HepG2 (cell line): ENCODE measurements around the gene TDRD9. TPM values are rescaled to one million over a fixed set of nuclear protein-coding genes. Genes with fewer than 3 reads are reported as not detected.
A peak's percentile ranks its signal among the peaks of the same experiment; 100 is the strongest.

Experiments used
- BRD4 ChIP-seq: sonication (generic); formaldehyde crosslinking; IDR thresholded peaks from 2 replicates; pipeline ENCODE4 v1.4.0; 2020; ENCODE audit warnings: missing genetic modification reagents
- CBFB ChIP-seq: sonication (generic); formaldehyde crosslinking; IDR thresholded peaks from 2 replicates; pipeline ENCODE4 v1.4.0; 2020; ENCODE audit warnings: missing genetic modification reagents
- ERF ChIP-seq: IDR thresholded peaks from 2 replicates; pipeline ENCODE4 v1.6.1; 2018; ENCODE audit warnings: missing biosample characterization, missing genetic modification reagents
- HINFP ChIP-seq: sonication (generic); formaldehyde crosslinking; IDR thresholded peaks from 2 replicates; pipeline ENCODE4 v1.4.0; 2020; ENCODE audit warnings: low read depth, mild to moderate bottlenecking, missing genetic modification reagents
- HIVEP1 ChIP-seq: sonication (generic); formaldehyde crosslinking; IDR thresholded peaks from 2 replicates; pipeline ENCODE4 v1.4.0; 2020; ENCODE audit warnings: mild to moderate bottlenecking, missing genetic modification reagents
- MAFG ChIP-seq: sonication (generic); formaldehyde crosslinking; IDR thresholded peaks from 2 replicates; pipeline ENCODE4 v1.5.1; 2020; ENCODE audit warnings: mild to moderate bottlenecking, missing genetic modification reagents
- MTA3 ChIP-seq: sonication (generic); formaldehyde crosslinking; IDR thresholded peaks from 2 replicates; pipeline ENCODE4 v1.4.0; 2020; ENCODE audit warnings: missing genetic modification reagents
- TRAFD1 ChIP-seq: sonication (generic); formaldehyde crosslinking; IDR thresholded peaks from 2 replicates; pipeline ENCODE4 v1.5.1; 2020; ENCODE audit warnings: missing genetic modification reagents, mild to moderate bottlenecking, borderline replicate concordance
- ZBTB39 ChIP-seq: sonication (generic); formaldehyde crosslinking; IDR thresholded peaks from 2 replicates; pipeline ENCODE4 v1.5.0; 2020; ENCODE audit warnings: missing genetic modification reagents
- ZNF253 ChIP-seq: sonication (generic); formaldehyde crosslinking; IDR thresholded peaks from 2 replicates; pipeline ENCODE4 v1.8.0; 2022; ENCODE audit warnings: mild to moderate bottlenecking, missing genetic modification reagents, borderline replicate concordance
- ZNF556 ChIP-seq: sonication (generic); formaldehyde crosslinking; IDR thresholded peaks from 2 replicates; pipeline ENCODE4 v1.4.0; 2020; ENCODE audit warnings: mild to moderate bottlenecking, missing genetic modification reagents, borderline replicate concordance
- ZNF646 ChIP-seq: sonication (generic); formaldehyde crosslinking; IDR thresholded peaks from 2 replicates; pipeline ENCODE4 v1.9.0; 2021; ENCODE audit warnings: mild to moderate bottlenecking, missing genetic modification reagents
- ZNF800 ChIP-seq: sonication (generic); formaldehyde crosslinking; IDR thresholded peaks from 2 replicates; pipeline ENCODE4 v1.4.0; 2020; ENCODE audit warnings: missing genetic modification reagents
- ZSCAN31 ChIP-seq: sonication (generic); formaldehyde crosslinking; IDR thresholded peaks from 2 replicates; pipeline ENCODE4 v1.5.0; 2020; ENCODE audit warnings: low read depth, mild to moderate bottlenecking, missing genetic modification reagents
- polyA plus RNA-seq, 8 experiments: library from polyadenylated mRNA; depleted of rRNA in 3 of 8; stranded (reverse) in 7 of 8; unstranded in 1 of 8; fragments of >200 nt; fragmentation: Illumina TruSeq in 4 of 8; extraction: Trizol in 4 of 8; gene quantifications; 2 replicates each; pipeline versions ENCODE4 v1.2.1 to v1.2.3, GENCODE V29; 2011 to 2016; ENCODE audit warnings: low read depth in 4 of 8, missing spikeins in 1 of 8, mixed read lengths in 1 of 8; ENCODE audit not compliant: insufficient read depth in 1 of 8
- total RNA-seq, 5 experiments: library from RNA; depleted of rRNA; stranded (reverse); fragments of >200 nt; fragmentation: Illumina TruSeq; extraction: Trizol; gene quantifications; 2 replicates each; pipeline ENCODE4 v1.2.3, GENCODE V29; 2016; ENCODE audit warnings: low read depth in 1 of 5

Gene TDRD9
- total and polyA plus RNA-seq, 2 of the 13 experiments (the other 11 are each of a cell fraction or from before 2014, with no cell fraction given): not detected

GRCh38 chr14:103920981-103921854 lies 7.0 kb upstream of the TDRD9 start (continued):
- TF ChIP-seq ZNF253 (CRISPR knock-in tag) (no peak), MTA3 (CRISPR knock-in tag) (no peak), HINFP (CRISPR knock-in tag) (no peak), ERF (CRISPR knock-in tag) (peak; percentile 70; the same call in 1 of the 2 replicates), ZNF556 (CRISPR knock-in tag) (peak; percentile 40; the same call in 1 of the 2 replicates), MAFG (no peak), ZNF646 (no peak), ZNF800 (CRISPR knock-in tag) (peak; percentile 90), BRD4 (CRISPR knock-in tag) (peak; percentile 71; the same call in 1 of the 2 replicates), ZSCAN31 (CRISPR knock-in tag) (peak; percentile 89), HIVEP1 (CRISPR knock-in tag) (peak; percentile 63), ZBTB39 (CRISPR knock-in tag) (peak; percentile 39; the same call in 1 of the 2 replicates), CBFB (CRISPR knock-in tag) (peak; percentile 89), TRAFD1 (CRISPR knock-in tag) (no peak)
